ENCODE results near the gene BBX.

DNA sequence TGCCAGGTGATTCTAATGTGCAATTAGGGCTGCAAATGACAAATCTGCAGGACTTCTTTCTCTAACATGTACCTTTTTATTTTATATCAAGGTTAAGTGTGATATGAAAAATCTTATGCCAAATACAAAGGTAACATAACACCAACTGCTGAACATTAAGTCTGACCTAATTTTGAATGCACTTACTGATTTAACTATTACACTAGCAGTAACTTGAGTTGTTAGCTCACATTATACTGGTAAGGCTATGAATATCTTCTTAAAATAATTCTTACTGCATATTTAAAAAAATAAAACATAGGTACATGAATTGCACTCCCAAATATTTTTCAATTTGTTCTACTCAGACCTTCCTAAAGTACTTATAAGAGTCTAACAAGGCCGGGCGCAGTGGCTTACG, 308.8 kb downstream of the BBX start:
- TF ChIP-seq EZH2 (IDR thresholded peaks at IDR 0.05) (no peak), POLR2AphosphoS5 (IDR thresholded peaks at IDR 0.05; ENCODE audit: borderline replicate concordance, low read depth, low read length) (no peak)
